Heart left ventricle (tissue), 16 donors: Measurements from ENCODE around the gene DNAJC11. TPM values are rescaled to one million over a fixed set of nuclear protein-coding genes. Genes with fewer than 3 reads are reported as not detected.

Source experiments
- ATAC-seq, 4 donors: fragments of 200-7000 bp; cut with Tn5 transposase; one replicate each; pipeline ENCODE4 v1.9.1; 2020 to 2022; ENCODE audit warnings: moderate library complexity in 4 of 4, mild to moderate bottlenecking in 3 of 4, moderate number of reproducible peaks in 1 of 4
- DNase-seq, 5 donors: peaks; one replicate each; pipeline ENCODE4 v3.0.0-alpha.2; 2020
- H3K27ac ChIP-seq, 12 donors: fragments of 200-600 bp; sonication (generic) in 4 of 12; one replicate each; pipeline versions ENCODE4 v1.5.0 to v1.8.0; 2016 to 2022; ENCODE audit warnings: mild to moderate bottlenecking in 2 of 12
- H3K27me3 ChIP-seq, 9 donors: fragments of 200-600 bp; sonication (generic) in 2 of 9; one replicate each; pipeline versions ENCODE4 v1.5.1 to v1.8.0; 2016 to 2022; ENCODE audit warnings: mild to moderate bottlenecking in 3 of 9
- H3K36me3 ChIP-seq, 9 donors: fragments of 200-600 bp; sonication (generic) in 2 of 9; one replicate each; pipeline versions ENCODE4 v1.5.0 to v1.8.0; 2018 to 2022; ENCODE audit warnings: mild to moderate bottlenecking in 2 of 9
- H3K4me1 ChIP-seq, 12 donors: fragments of 200-600 bp; sonication (generic) in 4 of 12; one replicate each; pipeline versions ENCODE4 v1.5.0 to v1.8.0; 2016 to 2022; ENCODE audit warnings: mild to moderate bottlenecking in 3 of 12
- H3K4me3 ChIP-seq, 12 donors: fragments of 200-600 bp; sonication (generic) in 4 of 12; one replicate each; pipeline versions ENCODE4 v1.5.0 to v1.8.0; 2017 to 2022; ENCODE audit warnings: mild to moderate bottlenecking in 9 of 12, moderate library complexity in 4 of 12
- H3K9me3 ChIP-seq, 12 donors: fragments of 200-600 bp; sonication (generic) in 4 of 12; one replicate each; pipeline versions ENCODE4 v1.5.0 to v1.8.0; 2016 to 2022; ENCODE audit warnings: mild to moderate bottlenecking in 1 of 12
- CTCF ChIP-seq, 12 donors: fragments of 200-600 bp; sonication (generic) in 4 of 12; IDR thresholded peaks; one replicate each; pipeline versions ENCODE4 v1.5.0 to v1.8.0; 2018 to 2022; ENCODE audit warnings: antibody characterized with exemption in 12 of 12, mild to moderate bottlenecking in 5 of 12
- POLR2A ChIP-seq, 2 donors: fragments of 450-650 bp; IDR thresholded peaks; one replicate each; pipeline ENCODE4 v1.6.1; 2017; ENCODE audit warnings: antibody characterized with exemption in 2 of 2, mild to moderate bottlenecking in 2 of 2, moderate library complexity in 2 of 2
- WGBS, 4 donors: extraction: QIAGEN DNeasy Blood & Tissue Kit in 2 of 4; methylation state at CpG; one replicate each; pipeline versions ENCODE4 v1.1.5 to v1.1.7; 2013 to 2018; 5-methylcytosine and 5-hydroxymethylcytosine counted together
- intact Hi-C, 10 donors: fragments of 100-400 bp; cut with DNase I; formaldehyde crosslinking; loops; one replicate each; pipeline versions ENCODE4 v1.11.1 to v1.14.2; 2022
- long read RNA-seq, 3 donors: library from polyadenylated mRNA; unstranded; transcript quantifications; one replicate each; pipeline ENCODE4 v2.0.0, GENCODE V29; 2020 to 2021
- polyA plus RNA-seq, 2 donors: library from polyadenylated mRNA; stranded (reverse); fragments of 200-250 nt; gene quantifications; one replicate each; pipeline ENCODE4 v1.2.3, GENCODE V29; 2013
- total RNA-seq, 9 donors: library from RNA; depleted of rRNA in 2 of 9; stranded (reverse); fragments of >200 nt in 2 of 9; fragmentation: NEBNext Ultra II Directional in 3 of 9; extraction: Animal tissue kit (Norgen Biotek cat#: 25700) in 3 of 9; gene quantifications; one replicate each; pipeline versions ENCODE4 v1.1.0 to v1.2.4, GENCODE V29; 2016 to 2023
- donor health status: ischemic (EF 13 %, LVEDD 7.1; RV severe dilation, severe dysfunction).
- donor health status: healthy with polysubstance abuse.
- donor health status: DM: no; HTN: yes; CAD: no.
- donor health status: DM: no; HTN: no; CAD: no.
- donor health status: ischemic (EF 25% LVEDD 6.9; RV normal size, moderate dysfunction).
- donor health status: ischemic (EF 25% LVEDD 5.7; RV mildly dilated, moderate dysfunction).
- donor health status: healthy.
- donor health status: DM: yes; HTN: yes; CAD: no.
- donor health status: ischemic (EF 35%, LVEDD 5.7; RV mildly dilated, moderate dysfunction).
- donor health status: nonischemic (EF 11% LVEDD 7.7; RV severe dilation, severe dysfunction).
- donor health status: DM: yes; HTN: yes; CAD: no.
- donor health status: PGD.
- donor health status: ischemic (EF 29% LVEDD 5.4; RV normal size, mild dysfunction).
- donor health status: nonischemic (EF 23%, LVEDD 6.1; RV moderate dilation, normal function).

The DNAJC11 gene
- 10 to 100 TPM; 42.4 to 67.4 (median 61.2) TPM for total RNA-seq
- 10 to 100 TPM; 45.1 to 47.8 TPM for polyA plus RNA-seq
- long read RNA-seq, donor 1, transcript DNAJC11-202 (16 exons, 3,311 nt), result major isoform, 156 of 187 reads
- long read RNA-seq, donor 1, partial matches to known transcripts, result 14 of 187 reads
- long read RNA-seq, donor 1, other reads (novel, unspliced or antisense), result 15 of 187 reads
- long read RNA-seq, donor 2, transcript DNAJC11-202 (16 exons, 3,311 nt), result major isoform, 586 of 672 reads
- long read RNA-seq, donor 2, transcript DNAJC11-201 (15 exons, 2,210 nt), result minor isoform, 10 of 672 reads
- long read RNA-seq, donor 2, partial matches to known transcripts, result 38 of 672 reads
- long read RNA-seq, donor 2, other reads (novel, unspliced or antisense), result 37 of 672 reads
- long read RNA-seq, donor 3, transcript DNAJC11-201 (15 exons, 2,210 nt), result minor isoform, 7 of 180 reads
- long read RNA-seq, donor 3, transcript DNAJC11-202 (16 exons, 3,311 nt), result major isoform, 149 of 180 reads
- long read RNA-seq, donor 3, partial matches to known transcripts, result 11 of 180 reads
- long read RNA-seq, donor 3, other reads (novel, unspliced or antisense), result 13 of 180 reads

- WGBS, 4 donors, result 0 to 1% (median 0%) methylated on average over 47 to 80 of the region's 80 CpGs
- peaks cover 5 to 29% (median 19%) of the 10 kb centered on the region in 12 donors for H3K4me1 ChIP-seq
- intact Hi-C loops, result loop anchor here in 1 of 10 donors (2.0 to 5.0 kb wide), 2 partner anchors 83 to 99 kb away; partner anchors contain the start of genes CAMTA1 and KLHL21
Observed at GRCh38 chr1:6701437-6702153, at the start of gene DNAJC11. Gene DNAJC11 (minus strand): TSS chr1:6701816. CDS start chr1:6701800, 16 bp downstream.

GRCh38 chr1:6750490-6750889, 48.9 kb upstream of the DNAJC11 start:
- Histone ChIP-seq H3K4me1 (peaks cover 0 to 10% (median 0%) of the 10 kb centered on the region in 12 donors), H3K4me3 (no peak overlapping the region), H3K27ac (no peak overlapping the region), H3K27me3 (peaks cover 0 to 3% (median 0%) of the 10 kb centered on the region in 9 donors), H3K9me3 (no peaks in the 10 kb centered on the region), H3K36me3 (no peaks in the 10 kb centered on the region)
- no peak for TF ChIP-seq POLR2A (IDR thresholded peaks at IDR 0.05)
- TF ChIP-seq CTCF (IDR thresholded peaks at IDR 0.05), result no peak
- intact Hi-C loops, result no loop called here
- ATAC-seq (no peak), DNase-seq (no peak)
- WGBS, 4 donors, result 89 to 95% (median 91%) methylated on average over 4 of the region's 4 CpGs

More at GRCh38 chr1:6701437-6702153, at the start of gene DNAJC11:
- peak within 1 kb of the TSS; percentile 70 to 92 (median 87) for H3K27ac ChIP-seq
- H3K36me3 ChIP-seq, result peaks cover 0 to 5% (median 0%) of the 10 kb centered on the region in 9 donors
- ATAC-seq (peak; percentile 89 to 98 (median 95)), DNase-seq (peak; percentile 90 to 95 (median 92))
- TF ChIP-seq POLR2A (IDR thresholded peaks at IDR 0.05), result peak in 1 of 2 donors; percentile 34
- TF ChIP-seq CTCF (IDR thresholded peaks at IDR 0.05), result peak; percentile 60 to 100 (median 93)
- peak within 1 kb of the TSS; percentile 68 to 100 (median 94) for H3K4me3 ChIP-seq
- H3K27me3 ChIP-seq, result no peaks in the 10 kb centered on the region
- H3K9me3 ChIP-seq, result no peaks in the 10 kb centered on the region

GRCh38 chr1:6747674-6748073, 46.1 kb upstream of the DNAJC11 start:
- TF ChIP-seq CTCF (IDR thresholded peaks at IDR 0.05), result no peak
- TF ChIP-seq POLR2A (IDR thresholded peaks at IDR 0.05), result no peak
- Histone ChIP-seq H3K27me3 (no peaks in the 10 kb centered on the region), H3K27ac (no peak overlapping the region), H3K9me3 (no peaks in the 10 kb centered on the region), H3K36me3 (no peaks in the 10 kb centered on the region), H3K4me1 (peaks cover 0 to 31% (median 15%) of the 10 kb centered on the region in 12 donors), H3K4me3 (no peak overlapping the region)
- intact Hi-C loops, result no loop called here
- ATAC-seq (no peak), DNase-seq (no peak)
- WGBS, 4 donors, result 87 to 92% (median 90%) methylated on average over 2 of the region's 2 CpGs
